Activated CD8-positive, alpha-beta memory T cell treated with anti-CD3 and anti-CD28 coated beads, Interleukin-2, amount 10 ng/mL, durations not matched to agents 7 days and 5 days (primary cell): ENCODE measurements around the gene MC5R. TPM values are rescaled to one million over a fixed set of nuclear protein-coding genes. Genes with fewer than 3 reads are reported as not detected.
A peak's percentile ranks its signal among the peaks of the same experiment; 100 is the strongest.

Experiments used
- ATAC-seq: fragments of 150-1000 bp; cut with Tn5 transposase; one replicate; pipeline ENCODE4 v1.10.0; 2021; ENCODE audit warnings: moderate library complexity
- CTCF ChIA-PET: fragments of 350-600 bp; sonication (Branson Sonifier 250); formaldehyde crosslinking; loops from one replicate; lab custom pipeline; 2021; ENCODE audit warnings: antibody characterized with exemption; lab: Charles Lee
- DNase-seq: peaks from one replicate; pipeline ENCODE4 v3.0.0-alpha.2; 2020
- H3K27ac Mint-ChIP-seq: one replicate; pipeline ENCODE4 v1.8.0; 2021; ENCODE audit warnings: mild to moderate bottlenecking, mixed read lengths
- H3K27me3 Mint-ChIP-seq: one replicate; pipeline ENCODE4 v1.8.0; 2021; ENCODE audit warnings: mixed read lengths
- H3K36me3 Mint-ChIP-seq: one replicate; pipeline ENCODE4 v1.8.0; 2021; ENCODE audit warnings: mild to moderate bottlenecking, mixed read lengths
- H3K4me1 Mint-ChIP-seq: one replicate; pipeline ENCODE4 v1.8.0; 2021; ENCODE audit warnings: mixed read lengths
- H3K4me3 Mint-ChIP-seq: one replicate; pipeline ENCODE4 v1.8.0; 2021; ENCODE audit warnings: mild to moderate bottlenecking, moderate library complexity, mixed read lengths
- H3K9me3 Mint-ChIP-seq: one replicate; pipeline ENCODE4 v1.8.0; 2022; ENCODE audit warnings: low read depth, mixed read lengths
- total RNA-seq, 2 experiments: library from RNA; stranded (reverse); gene quantifications; one replicate each; pipeline ENCODE4 v1.2.3, GENCODE V29; 2021

Gene MC5R
- under 1 TPM in 1 of 2 experiments, not detected in 1; 0.12 TPM for total RNA-seq

DNA sequence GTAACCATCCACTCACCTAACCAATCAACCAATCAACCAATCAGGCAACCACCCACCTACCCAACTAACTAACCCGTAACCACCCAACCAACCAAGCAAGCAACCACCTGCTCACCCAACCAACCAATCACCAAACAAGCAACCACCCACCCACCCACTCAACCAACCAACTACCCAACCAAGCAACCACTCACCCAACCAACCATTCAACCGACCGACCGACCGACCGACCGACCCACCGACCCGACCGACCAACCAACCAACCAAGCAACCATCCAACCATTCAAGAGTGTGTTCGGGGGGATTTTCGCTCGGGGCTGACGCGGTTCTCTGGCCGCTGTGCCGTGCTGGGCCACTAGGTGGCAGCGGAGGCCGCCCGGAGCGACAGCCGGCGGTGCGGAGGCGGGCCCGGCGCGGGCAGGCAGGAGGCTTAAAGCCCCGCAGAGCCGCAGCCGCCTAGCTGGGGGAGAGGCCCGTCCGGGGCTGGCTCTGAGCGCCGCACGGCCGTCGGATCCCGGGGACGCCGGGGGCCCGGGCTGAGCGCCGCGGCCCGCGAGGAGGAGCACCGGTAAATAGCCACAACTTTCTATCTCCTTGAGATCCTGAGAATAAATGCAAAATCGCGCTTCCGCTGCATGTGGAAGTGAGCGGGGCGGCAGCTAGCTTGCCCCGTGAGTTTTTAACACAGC is at the start of gene MC5R:
Gene MC5R, plus strand, starts transcription at position 443 of the 689 bp plus-strand sequence. CDS start 1,617 bp downstream, outside the sequence.
- ATAC-seq (peak; percentile 97), DNase-seq (peak; percentile 76)
- Mint-ChIP-seq H3K36me3 (no peaks in the 10 kb centered on the region), H3K27ac (no peak within 1 kb of the TSS), H3K9me3 (no peaks in the 10 kb centered on the region), H3K27me3 (peaks cover 30% of the 10 kb centered on the region), H3K4me3 (no peak within 1 kb of the TSS), H3K4me1 (peaks cover 6% of the 10 kb centered on the region)
- CTCF ChIA-PET = interaction anchor here (0.6 to 1.8 kb wide), 11 partner anchors 9 to 357 kb away, joined by 3 to 15 read pairs (median 3); no protein-coding TSS in a partner anchor

DNA sequence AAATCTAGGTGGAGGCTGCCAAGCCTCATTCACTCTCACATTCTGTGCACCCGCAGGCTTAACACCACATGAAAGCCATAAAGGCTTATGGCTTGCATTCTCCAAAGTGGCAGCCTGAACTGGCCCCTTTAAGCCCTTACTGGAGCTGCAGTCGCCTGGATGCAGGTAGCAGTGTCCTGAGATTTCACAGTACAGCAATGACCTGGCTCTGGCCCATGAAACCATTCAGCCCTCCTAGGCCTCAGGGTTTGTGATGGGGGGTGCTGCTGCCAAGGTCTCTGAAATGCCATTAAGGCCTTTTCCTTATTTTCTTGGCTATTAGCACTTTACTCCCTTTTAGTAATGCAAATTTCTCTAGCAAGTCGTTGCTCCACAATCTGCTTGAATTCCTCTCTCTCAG is 48.9 kb upstream of the MC5R start:
- Mint-ChIP-seq H3K9me3 (no peaks in the 10 kb centered on the region), H3K27ac (no peak overlapping the region), H3K27me3 (peaks cover 24% of the 10 kb centered on the region), H3K36me3 (no peaks in the 10 kb centered on the region), H3K4me3 (no peak overlapping the region), H3K4me1 (no peaks in the 10 kb centered on the region)
- CTCF ChIA-PET = no interaction called here
- no peak for ATAC-seq
- no peak for DNase-seq

DNA sequence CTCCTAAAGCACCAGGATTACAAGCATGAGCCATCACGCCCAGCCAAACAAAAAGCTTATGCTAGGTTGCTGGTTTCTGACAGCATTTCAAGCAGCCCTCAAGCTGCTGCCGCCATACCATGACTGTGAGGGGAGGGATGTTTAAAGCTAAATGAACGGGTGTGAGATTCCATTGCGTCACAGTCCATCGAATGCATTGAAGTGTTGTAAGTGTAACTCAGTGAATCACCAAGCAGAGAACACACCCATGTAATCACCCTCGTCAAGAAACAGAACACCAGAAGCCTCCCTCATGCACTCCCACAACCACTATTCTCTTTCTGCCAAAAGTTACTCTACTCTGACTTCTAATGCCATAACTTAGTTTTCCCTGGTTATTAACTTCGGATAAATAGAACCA is 32.8 kb upstream of the MC5R start:
- DNase-seq (no peak), ATAC-seq (no peak)
- CTCF ChIA-PET = no interaction called here
- H3K9me3 Mint-ChIP-seq = no peaks in the 10 kb centered on the region
- no peaks in the 10 kb centered on the region for H3K4me1 Mint-ChIP-seq
- H3K27me3 Mint-ChIP-seq = peaks cover 27% of the 10 kb centered on the region
- no peaks in the 10 kb centered on the region for H3K36me3 Mint-ChIP-seq
- no peak overlapping the region for H3K4me3 Mint-ChIP-seq
- H3K27ac Mint-ChIP-seq = no peak overlapping the region

DNA sequence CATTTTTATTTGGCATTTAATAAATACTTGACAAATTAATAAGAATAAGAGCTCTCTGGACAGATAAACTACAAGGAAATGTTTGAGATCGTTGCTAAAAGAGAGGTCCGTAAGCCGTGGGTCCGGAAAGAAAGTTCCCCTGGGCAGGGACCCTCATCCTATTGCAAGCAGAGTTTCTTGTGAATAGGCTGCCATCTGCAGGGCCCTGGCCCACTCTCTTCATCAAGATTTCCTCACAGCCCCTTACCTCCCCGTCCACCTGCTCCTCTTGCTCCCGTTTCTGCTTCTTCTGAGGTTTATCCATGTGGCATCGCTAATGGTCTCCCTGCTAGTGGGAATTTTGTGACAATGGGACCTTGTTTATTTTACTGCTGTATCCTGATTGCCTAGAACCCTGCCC is 30.1 kb upstream of the MC5R start:
- H3K27ac Mint-ChIP-seq = no peak overlapping the region
- CTCF ChIA-PET = no interaction called here
- no peaks in the 10 kb centered on the region for H3K4me1 Mint-ChIP-seq
- DNase-seq (no peak), ATAC-seq (no peak)
- no peak overlapping the region for H3K4me3 Mint-ChIP-seq
- peaks cover 34% of the 10 kb centered on the region for H3K27me3 Mint-ChIP-seq
- no peaks in the 10 kb centered on the region for H3K9me3 Mint-ChIP-seq
- H3K36me3 Mint-ChIP-seq = no peaks in the 10 kb centered on the region

DNA sequence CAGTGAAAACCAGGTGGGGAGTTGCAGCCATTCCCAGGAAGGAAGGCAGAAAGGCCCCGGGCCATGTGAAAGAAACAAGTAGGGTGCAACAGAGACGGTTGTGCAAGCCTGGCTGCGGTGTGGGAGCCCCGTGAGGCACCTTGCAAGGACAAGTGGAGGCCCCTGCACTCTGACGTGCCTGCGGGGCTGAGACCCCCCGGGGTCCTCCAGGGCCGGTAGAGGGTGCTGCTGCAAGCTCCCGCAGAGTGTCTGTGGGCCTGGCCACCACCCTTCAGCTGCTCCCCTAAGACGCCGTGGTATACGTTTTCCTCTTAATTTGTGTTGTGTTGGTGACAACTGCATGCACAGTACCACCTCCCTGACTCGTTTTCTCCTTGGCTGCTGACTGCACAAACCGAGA is 27.4 kb upstream of the MC5R start:
- Mint-ChIP-seq H3K27me3 (peaks cover 41% of the 10 kb centered on the region), H3K36me3 (no peaks in the 10 kb centered on the region), H3K9me3 (no peaks in the 10 kb centered on the region), H3K4me1 (peaks cover 7% of the 10 kb centered on the region), H3K4me3 (no peak overlapping the region), H3K27ac (no peak overlapping the region)
- no peak for ATAC-seq
- DNase-seq = no peak
- CTCF ChIA-PET = interaction anchor here (1.4 kb wide), 1 partner anchor 16 kb away, joined by 4 read pairs; no protein-coding TSS in a partner anchor

DNA sequence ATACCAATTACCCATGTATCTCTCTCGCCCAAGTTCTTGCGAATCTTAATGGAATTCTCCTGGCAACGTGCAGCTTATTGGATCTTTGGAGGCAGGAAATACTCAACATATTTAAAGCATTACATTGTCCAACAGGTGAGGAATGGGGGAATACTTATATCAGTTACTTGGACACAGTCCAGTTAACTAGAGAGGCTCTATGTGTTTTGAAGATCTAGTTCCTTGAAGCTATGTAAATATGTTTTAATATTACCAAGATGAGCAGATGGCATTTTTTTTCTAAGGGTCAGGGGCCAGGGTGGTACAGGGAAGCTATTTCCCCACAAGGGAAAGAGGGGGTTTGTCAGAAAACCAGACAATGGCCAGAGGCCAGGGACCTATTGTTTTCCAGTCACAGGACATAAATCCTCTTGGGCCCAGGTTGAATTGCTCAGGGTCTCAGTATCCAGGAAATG is 26.8 kb upstream of the MC5R start:
- H3K4me1 Mint-ChIP-seq = peaks cover 7% of the 10 kb centered on the region
- peaks cover 44% of the 10 kb centered on the region for H3K27me3 Mint-ChIP-seq
- no peak overlapping the region for H3K27ac Mint-ChIP-seq

DNA sequence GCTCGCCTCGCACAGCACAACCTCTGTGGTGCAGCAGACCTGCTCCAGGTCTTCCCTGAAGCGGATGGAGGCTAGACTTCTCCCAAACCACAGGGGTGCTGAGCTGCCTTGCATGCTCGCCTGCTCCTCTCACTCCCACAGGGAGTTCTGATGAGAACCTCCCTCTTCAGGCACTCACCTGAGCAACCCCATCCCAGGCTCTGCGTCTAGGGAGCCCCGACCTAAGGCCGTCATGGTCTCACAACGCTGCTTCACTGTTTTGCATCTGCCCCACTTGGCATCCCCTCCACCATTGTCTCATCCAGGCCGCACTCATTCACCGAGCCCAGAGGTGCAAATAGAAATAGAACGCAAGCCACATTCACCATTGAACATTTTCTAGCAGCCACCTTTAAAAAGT is 24.6 kb upstream of the MC5R start:
- Mint-ChIP-seq H3K36me3 (no peaks in the 10 kb centered on the region), H3K4me3 (no peak overlapping the region), H3K27me3 (peaks cover 59% of the 10 kb centered on the region), H3K9me3 (no peaks in the 10 kb centered on the region), H3K27ac (no peak overlapping the region), H3K4me1 (peaks cover 7% of the 10 kb centered on the region)
- CTCF ChIA-PET = no interaction called here
- DNase-seq (no peak), ATAC-seq (no peak)

More for the DNA sequence above, 26.8 kb upstream of the MC5R start:
- Mint-ChIP-seq H3K36me3 (no peaks in the 10 kb centered on the region), H3K4me3 (no peak overlapping the region), H3K9me3 (no peaks in the 10 kb centered on the region)
- ATAC-seq (no peak), DNase-seq (no peak)
- CTCF ChIA-PET = interaction anchor here (1.4 kb wide), 1 partner anchor 15 kb away, joined by 4 read pairs; no protein-coding TSS in a partner anchor

DNA sequence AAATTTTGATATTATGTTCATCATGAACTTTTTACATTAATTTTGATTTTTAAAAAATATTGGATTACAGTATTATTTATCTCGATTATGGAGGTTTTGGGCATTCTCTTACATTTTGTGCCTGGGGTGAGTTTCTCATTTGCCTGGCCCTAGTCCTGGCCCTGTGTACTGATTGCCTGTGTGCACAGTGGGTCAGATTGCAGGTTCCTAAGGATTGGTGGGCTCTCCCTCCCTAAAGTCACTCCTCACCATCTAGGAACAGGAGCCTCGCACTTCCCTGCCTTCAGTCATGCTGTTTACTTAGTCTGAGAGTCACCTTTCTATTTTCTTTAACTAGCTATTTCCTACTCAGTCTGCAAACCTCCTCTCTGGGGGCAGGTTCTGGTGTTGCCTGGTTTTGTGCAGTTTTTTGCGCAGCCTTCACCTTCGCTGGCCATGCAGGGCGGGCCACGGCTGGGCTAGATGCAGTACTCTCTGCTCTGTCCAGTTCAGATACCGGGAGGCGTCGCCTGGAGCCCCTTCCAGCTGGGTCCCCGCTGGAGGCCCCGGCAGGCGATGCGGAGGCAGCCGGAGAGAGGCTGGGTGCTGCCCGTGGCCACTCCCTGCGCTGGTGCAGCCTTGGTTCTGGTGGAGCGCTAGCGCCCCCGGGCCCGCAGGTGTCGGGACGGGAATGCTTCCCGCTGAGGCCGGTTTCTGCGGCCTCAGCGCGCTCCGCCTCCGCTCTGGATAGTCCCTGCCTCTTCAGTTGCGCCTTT is 23.3 kb upstream of the MC5R start:
- H3K36me3 Mint-ChIP-seq = no peaks in the 10 kb centered on the region
- H3K9me3 Mint-ChIP-seq = no peaks in the 10 kb centered on the region
- CTCF ChIA-PET = interaction anchor here (0.8 to 3.7 kb wide), 3 partner anchors 12 to 298 kb away, joined by 3 to 13 read pairs (median 3); no protein-coding TSS in a partner anchor
- peaks cover 7% of the 10 kb centered on the region for H3K4me1 Mint-ChIP-seq
- peak; percentile 64 for DNase-seq
- H3K27me3 Mint-ChIP-seq = peaks cover 69% of the 10 kb centered on the region
- H3K4me3 Mint-ChIP-seq = no peak overlapping the region
- no peak overlapping the region for H3K27ac Mint-ChIP-seq
- peak; percentile 90 for ATAC-seq

DNA sequence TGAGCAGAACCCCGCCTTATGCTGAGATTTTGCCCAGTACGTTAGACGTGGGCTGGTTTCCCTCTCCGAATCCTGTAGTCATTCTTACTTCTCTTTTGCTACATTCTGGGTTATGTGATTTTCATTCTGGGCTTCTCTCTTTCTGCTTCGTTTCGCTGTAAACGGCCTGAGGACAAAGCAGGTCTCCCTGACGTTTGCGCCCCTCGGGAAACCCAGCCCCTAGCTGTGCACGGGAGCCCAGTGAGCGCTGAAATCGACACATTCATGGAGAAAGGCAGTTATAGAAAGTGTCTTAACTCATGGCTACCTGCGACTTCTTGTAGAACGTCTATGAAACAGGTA is 22.7 kb upstream of the MC5R start:
- Mint-ChIP-seq H3K27me3 (peaks cover 71% of the 10 kb centered on the region), H3K4me3 (no peak overlapping the region), H3K36me3 (no peaks in the 10 kb centered on the region), H3K27ac (no peak overlapping the region), H3K9me3 (no peaks in the 10 kb centered on the region), H3K4me1 (peaks cover 7% of the 10 kb centered on the region)
- ATAC-seq = no peak
- CTCF ChIA-PET = interaction anchor here (3.7 kb wide), 1 partner anchor 12 kb away, joined by 13 read pairs; no protein-coding TSS in a partner anchor
- no peak for DNase-seq

DNA sequence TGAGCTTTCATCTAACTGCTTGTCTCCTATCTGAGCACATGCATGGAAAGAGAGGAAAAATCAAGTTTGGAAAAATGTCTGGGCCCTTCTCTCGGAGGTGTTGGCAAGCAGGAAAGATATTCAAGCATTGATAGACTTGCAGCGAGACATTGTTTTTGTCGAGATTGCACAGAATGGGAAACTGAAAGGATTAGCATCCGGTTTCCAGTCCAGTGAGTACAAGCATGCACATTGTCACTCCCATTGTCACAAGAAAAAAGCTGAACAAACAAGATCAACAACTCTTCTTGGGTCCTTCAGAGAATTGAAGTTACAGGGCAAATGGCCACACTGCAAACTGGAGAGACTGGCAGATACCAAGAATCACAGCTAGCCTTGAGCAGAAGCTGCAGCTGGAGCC is 19.6 kb upstream of the MC5R start:
- no peak overlapping the region for H3K27ac Mint-ChIP-seq
- peaks cover 63% of the 10 kb centered on the region for H3K27me3 Mint-ChIP-seq
- CTCF ChIA-PET = interaction anchor here (2.7 kb wide), 1 partner anchor 20 kb away, joined by 7 read pairs; the partner anchor contains the start of gene MC5R
- no peaks in the 10 kb centered on the region for H3K36me3 Mint-ChIP-seq
- H3K9me3 Mint-ChIP-seq = no peaks in the 10 kb centered on the region
- H3K4me1 Mint-ChIP-seq = peaks cover 7% of the 10 kb centered on the region
- DNase-seq = no peak
- H3K4me3 Mint-ChIP-seq = no peak overlapping the region
- ATAC-seq = no peak

DNA sequence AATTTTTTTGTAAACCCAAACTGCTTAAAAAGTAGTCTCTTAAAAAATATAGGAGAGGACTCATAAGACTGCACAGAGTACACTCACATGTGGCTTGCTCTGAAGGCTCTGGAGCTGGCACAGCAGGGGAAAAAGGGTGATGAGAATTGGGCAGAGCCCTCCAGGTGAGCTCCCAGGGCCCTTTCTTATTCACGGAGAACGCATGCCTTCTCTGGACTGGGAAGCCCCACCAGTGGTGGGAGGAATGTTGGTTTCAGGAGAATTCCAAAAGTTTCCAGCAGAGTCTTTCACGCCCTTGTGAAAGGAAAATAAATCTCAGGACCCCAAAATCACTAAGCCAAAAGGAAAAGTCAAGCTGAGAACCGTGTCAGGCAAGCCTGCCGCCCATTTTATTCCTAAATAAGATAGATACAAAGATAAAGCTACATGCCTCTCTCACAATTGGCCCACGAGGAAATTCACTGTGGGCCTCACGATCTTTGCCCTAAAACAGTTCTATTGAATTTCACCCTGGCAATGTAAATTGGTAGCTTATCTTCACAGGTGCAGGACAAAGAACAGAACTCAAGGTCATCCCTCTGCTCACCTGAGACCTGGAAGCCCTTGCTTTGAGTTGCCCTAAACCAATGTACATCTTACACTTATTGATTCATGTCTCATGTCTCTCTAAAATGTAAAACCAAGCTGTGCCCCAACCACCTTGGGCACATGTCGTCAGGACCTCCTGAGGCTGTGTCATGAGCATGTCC is 15.5 kb upstream of the MC5R start:
- DNase-seq = no peak
- Mint-ChIP-seq H3K9me3 (no peaks in the 10 kb centered on the region), H3K36me3 (no peaks in the 10 kb centered on the region), H3K27me3 (peaks cover 49% of the 10 kb centered on the region), H3K4me1 (no peaks in the 10 kb centered on the region), H3K4me3 (no peak overlapping the region), H3K27ac (no peak overlapping the region)
- CTCF ChIA-PET = no interaction called here
- no peak for ATAC-seq

DNA sequence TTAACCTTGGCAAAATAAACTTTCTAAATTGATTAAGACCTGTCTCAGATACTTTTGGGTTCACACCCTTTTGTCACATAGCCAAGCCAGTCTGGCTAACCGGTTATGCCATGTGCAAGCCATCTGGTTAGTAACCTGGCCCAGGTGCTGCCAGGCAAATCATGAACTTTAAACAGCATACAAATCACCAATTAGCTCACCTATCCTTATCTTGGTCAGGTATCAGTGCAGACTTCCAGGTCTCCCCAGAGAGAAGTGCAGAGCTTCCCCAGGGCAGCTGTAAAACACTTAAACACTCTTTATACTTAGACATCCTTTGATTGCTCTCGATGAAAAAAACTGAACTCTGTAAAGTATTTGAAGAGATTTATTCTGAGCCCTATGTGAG is 14.9 kb upstream of the MC5R start:
- CTCF ChIA-PET = no interaction called here
- DNase-seq = no peak
- H3K9me3 Mint-ChIP-seq = no peaks in the 10 kb centered on the region
- no peak overlapping the region for H3K27ac Mint-ChIP-seq
- H3K36me3 Mint-ChIP-seq = no peaks in the 10 kb centered on the region
- peaks cover 47% of the 10 kb centered on the region for H3K27me3 Mint-ChIP-seq
- H3K4me3 Mint-ChIP-seq = no peak overlapping the region
- H3K4me1 Mint-ChIP-seq = no peaks in the 10 kb centered on the region
- no peak for ATAC-seq

DNA sequence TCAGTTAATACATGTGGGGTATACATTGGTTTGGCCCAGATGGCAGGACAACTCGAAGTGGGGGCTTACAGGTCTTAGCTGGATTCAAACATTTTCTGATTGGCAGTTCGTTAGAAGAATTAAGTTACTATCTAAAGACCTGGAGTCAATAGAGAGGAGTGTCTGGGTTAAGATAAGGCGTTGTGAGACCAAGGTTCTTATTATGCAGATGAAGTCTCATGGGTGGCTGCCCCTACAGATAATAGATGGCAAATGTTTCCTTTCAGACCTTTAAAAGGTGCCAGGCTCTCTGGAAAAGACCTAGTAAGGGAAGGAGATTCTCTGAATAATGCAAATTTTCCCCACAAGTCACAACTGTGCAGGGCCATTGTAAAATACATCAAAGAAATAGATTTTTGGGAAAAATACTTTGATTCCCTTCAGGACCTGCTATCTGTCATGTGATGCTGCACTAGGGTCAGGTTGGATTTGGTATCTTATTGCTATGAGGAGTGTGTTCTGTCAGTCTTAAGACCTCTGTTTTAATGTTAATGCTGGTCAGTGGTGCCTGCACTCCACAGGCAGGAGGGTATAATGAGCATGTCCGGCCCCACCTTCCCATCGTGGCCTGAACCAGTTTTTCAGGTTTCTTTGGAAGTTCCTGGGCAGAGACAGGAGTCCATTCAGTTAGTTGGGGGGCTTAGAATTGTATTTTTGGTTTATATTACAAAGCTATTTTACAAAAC is 14.3 kb upstream of the MC5R start:
- ATAC-seq (no peak), DNase-seq (no peak)
- Mint-ChIP-seq H3K27me3 (peaks cover 41% of the 10 kb centered on the region), H3K4me1 (no peaks in the 10 kb centered on the region), H3K36me3 (no peaks in the 10 kb centered on the region), H3K27ac (no peak overlapping the region), H3K9me3 (no peaks in the 10 kb centered on the region), H3K4me3 (no peak overlapping the region)
- CTCF ChIA-PET = no interaction called here
